ENCODE data around the gene TMEM222.
"Not testable (repeated sequence)": the region's sequence is repeated elsewhere in the genome, so short reads cannot be mapped to it uniquely, and the experiment has no call there.

TMEM222 gene

DNA sequence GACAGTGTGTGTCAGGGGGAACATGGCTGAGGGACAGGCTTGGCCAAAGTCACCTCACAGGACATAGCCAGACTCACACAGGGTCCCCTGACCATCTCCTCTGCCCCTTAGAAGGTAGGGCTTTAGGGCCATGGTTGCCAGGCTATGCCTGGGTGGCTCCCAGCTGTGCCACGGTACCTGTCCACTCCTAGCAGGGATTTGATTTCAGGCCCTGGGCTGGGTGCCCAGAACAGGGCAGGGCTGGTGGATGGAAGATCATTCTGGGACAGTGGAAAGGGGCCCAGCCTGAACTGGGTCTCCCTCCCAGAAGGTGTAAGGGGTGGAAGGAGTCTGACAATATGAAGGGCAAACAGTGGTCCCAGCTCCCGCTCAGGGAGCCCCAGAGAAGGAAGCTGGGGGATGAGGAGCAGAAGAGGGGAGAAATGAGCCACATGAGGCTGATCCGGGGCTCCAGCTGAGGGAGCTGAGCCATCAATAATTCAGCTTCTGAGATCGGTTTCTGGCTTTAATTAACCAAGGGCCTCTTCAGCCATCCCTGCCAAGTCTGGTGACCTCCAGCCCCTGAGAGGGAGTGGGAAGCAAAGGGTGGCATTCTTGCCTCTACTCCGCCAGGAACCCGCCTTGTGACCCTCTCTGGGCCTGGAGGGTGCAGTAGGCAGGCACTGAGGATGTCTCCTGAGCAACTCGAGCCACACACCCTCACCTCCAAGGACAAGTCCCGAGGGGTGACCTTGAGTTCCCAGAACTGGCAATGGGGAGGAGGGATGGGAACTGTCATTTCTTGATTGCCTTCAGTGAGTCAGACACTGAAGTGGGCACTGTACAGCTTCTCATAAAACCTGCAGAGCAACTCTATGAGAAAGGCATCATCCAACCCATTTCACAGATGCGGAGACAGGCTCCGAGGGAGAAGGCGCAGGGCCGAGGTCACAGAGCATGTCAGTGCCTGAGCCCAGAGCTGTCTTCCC, 59.1 kb downstream of the TMEM222 start:
- no peak for DNase-seq

- DNase-seq, result no peak
These were observed 60.2 kb downstream of the TMEM222 start for GRCh38 chr1:27381969-27382762.

- DNase-seq, result no peak
These were observed 61.2 kb downstream of the TMEM222 start, which contains the start of gene CD164L2 for GRCh38 chr1:27383039-27383605. Gene CD164L2 (minus strand): TSS chr1:27383333. CDS start chr1:27383239, 94 bp downstream.

- DNase-seq, result no peak
These were observed 61.7 kb downstream of the TMEM222 start for GRCh38 chr1:27383661-27384060.

GRCh38 chr1:27384797-27385196, 62.8 kb downstream of the TMEM222 start:
- not testable (repeated sequence) for DNase-seq

All from NCI-H2081 treated with DMSO at 0.1 percent for 48 hours (cell line).